OCI-LY1 (cell line): ENCODE data around the gene NUCB2.

ENCODE experiments used
- H2AFZ ChIP-seq: fragments of 200-600 bp; sonication (generic), shearing (Covaris generic); 2 replicates; pipeline ENCODE4 v1.6.0; 2014; ENCODE audit warnings: antibody characterized with exemption, mild to moderate bottlenecking, low read length
- H3F3A ChIP-seq: fragments of 200-600 bp; sonication (generic), shearing (Covaris generic); 2 replicates; pipeline ENCODE4 v1.6.0; 2014; ENCODE audit warnings: mild to moderate bottlenecking, antibody characterized with exemption, low read length, moderate library complexity; ENCODE audit not compliant: insufficient read depth
- H3K27ac ChIP-seq: fragments of 200-600 bp; sonication (generic); 2 replicates; pipeline ENCODE4 v1.5.1; 2014; ENCODE audit warnings: low read length, mixed run types, mild to moderate bottlenecking, low read depth; ENCODE audit not compliant: poor library complexity, severe bottlenecking
- H3K27me3 ChIP-seq: fragments of 200-600 bp; sonication (generic); 2 replicates; pipeline ENCODE4 v1.6.0; 2014; ENCODE audit warnings: antibody characterized with exemption, mild to moderate bottlenecking, low read length, moderate library complexity; ENCODE audit not compliant: insufficient read depth
- H3K36me3 ChIP-seq: fragments of 200-600 bp; sonication (generic); 2 replicates; pipeline ENCODE4 v1.6.1; 2014; ENCODE audit warnings: mild to moderate bottlenecking, antibody characterized with exemption, low read length, moderate library complexity, mixed read lengths; ENCODE audit not compliant: insufficient read depth
- H3K4me1 ChIP-seq: fragments of 200-600 bp; sonication (generic); 2 replicates; pipeline ENCODE4 v1.5.1; 2014; ENCODE audit warnings: mild to moderate bottlenecking, low read length, moderate library complexity; ENCODE audit not compliant: insufficient read depth, severe bottlenecking
- H3K4me2 ChIP-seq: fragments of 200-600 bp; sonication (generic), shearing (Covaris generic); 2 replicates; pipeline ENCODE4 v1.6.1; 2014; ENCODE audit warnings: low read length
- H3K4me3 ChIP-seq: fragments of 200-600 bp; sonication (generic); 2 replicates; pipeline ENCODE4 v1.5.1; 2014; ENCODE audit warnings: low read length, low read depth, mild to moderate bottlenecking, mixed read lengths; ENCODE audit not compliant: poor library complexity, severe bottlenecking
- H3K79me2 ChIP-seq: fragments of 200-600 bp; shearing (Covaris generic); 2 replicates; pipeline ENCODE4 v1.6.1; 2016; ENCODE audit warnings: mixed run types, low read length, mixed read lengths; ENCODE audit not compliant: insufficient read depth
- H3K9ac ChIP-seq: fragments of 200-600 bp; sonication (generic), shearing (Covaris generic); 2 replicates; pipeline ENCODE4 v1.6.1; 2014; ENCODE audit warnings: mild to moderate bottlenecking, low read length, mixed read lengths
- H3K9me2 ChIP-seq: fragments of 200-600 bp; sonication (generic), shearing (Covaris generic); 2 replicates; pipeline ENCODE4 v1.6.1; 2014; ENCODE audit warnings: low read depth, mild to moderate bottlenecking, low read length, mixed read lengths
- H3K9me3 ChIP-seq: fragments of 200-600 bp; shearing (Covaris generic); 2 replicates; pipeline ENCODE4 v1.6.1; 2014; ENCODE audit warnings: low read length, mixed read lengths
- H4K20me1 ChIP-seq: fragments of 200-600 bp; sonication (generic), shearing (Covaris generic); 2 replicates; pipeline ENCODE4 v1.6.0; 2016; ENCODE audit warnings: mild to moderate bottlenecking, low read length; ENCODE audit not compliant: insufficient read depth
- CTCF ChIP-seq: fragments of 200-600 bp; sonication (generic), shearing (Covaris generic); IDR thresholded peaks from 2 replicates; pipeline ENCODE4 v1.5.1; 2017; ENCODE audit warnings: mild to moderate bottlenecking, antibody characterized with exemption, low read length, moderate library complexity, mixed read lengths
- EZH2 ChIP-seq: fragments of 200-600 bp; sonication (generic), shearing (Covaris generic); IDR thresholded peaks from 2 replicates; pipeline ENCODE4 v1.8.0; 2017; ENCODE audit warnings: borderline replicate concordance, mixed run types, mild to moderate bottlenecking, antibody characterized with exemption, low read length, moderate library complexity, mixed read lengths

The NUCB2 gene

GRCh38 chr11:17350455-17351171, 74.1 kb downstream of the NUCB2 start:
- H3K27ac ChIP-seq = peak overlapping the region; percentile 94
- TF ChIP-seq EZH2 (no peak), CTCF (no peak)
- peak overlapping the region; percentile 76 for H3K4me3 ChIP-seq
- no peaks in the 10 kb centered on the region for H3K27me3 ChIP-seq
- H3K9me3 ChIP-seq = no peaks in the 10 kb centered on the region
- peaks cover 31% of the 10 kb centered on the region for H3K4me1 ChIP-seq
- peaks cover 9% of the 10 kb centered on the region for H3K36me3 ChIP-seq
- H3K4me2 ChIP-seq = peak overlapping the region; percentile 92
- no peak overlapping the region for H2AFZ ChIP-seq
- H4K20me1 ChIP-seq = no peaks in the 10 kb centered on the region
- H3F3A ChIP-seq = peaks cover 11% of the 10 kb centered on the region; the same call in 1 of the 2 replicates
- H3K79me2 ChIP-seq = peaks cover 10% of the 10 kb centered on the region
- H3K9me2 ChIP-seq = no peaks in the 10 kb centered on the region
- peak overlapping the region; percentile 83; the same call in 1 of the 2 replicates for H3K9ac ChIP-seq

- no peaks in the 10 kb centered on the region for H4K20me1 ChIP-seq
- peaks cover 10% of the 10 kb centered on the region for H3K79me2 ChIP-seq
- H3F3A ChIP-seq = peaks cover 11% of the 10 kb centered on the region; the same call in 1 of the 2 replicates
- H3K9me2 ChIP-seq = no peaks in the 10 kb centered on the region
- H3K9me3 ChIP-seq = no peaks in the 10 kb centered on the region
- peak overlapping the region; percentile 76 for H3K4me3 ChIP-seq
- peak overlapping the region; percentile 94 for H3K27ac ChIP-seq
- peak overlapping the region; percentile 92 for H3K4me2 ChIP-seq
- peaks cover 12% of the 10 kb centered on the region for H3K36me3 ChIP-seq
- peak overlapping the region; percentile 83 for H3K9ac ChIP-seq
- H3K4me1 ChIP-seq = peaks cover 31% of the 10 kb centered on the region
- H3K27me3 ChIP-seq = no peaks in the 10 kb centered on the region
- TF ChIP-seq EZH2 (no peak), CTCF (peak; percentile 43; the same call in 1 of the 2 replicates)
- no peak overlapping the region for H2AFZ ChIP-seq
These were observed 74.6 kb downstream of the NUCB2 start for GRCh38 chr11:17351172-17351509.

- Histone ChIP-seq H3K4me2 (peak within 1 kb of the TSS; percentile 92), H3K27me3 (no peaks in the 10 kb centered on the region), H2AFZ (no peak within 1 kb of the TSS; the same call in 1 of the 2 replicates), H4K20me1 (no peaks in the 10 kb centered on the region), H3K4me1 (peaks cover 31% of the 10 kb centered on the region), H3K4me3 (peak within 1 kb of the TSS; percentile 76), H3K36me3 (peaks cover 17% of the 10 kb centered on the region), H3K27ac (peak within 1 kb of the TSS; percentile 94), H3K9me3 (no peaks in the 10 kb centered on the region), H3K9ac (peak within 1 kb of the TSS; percentile 83), H3K9me2 (no peaks in the 10 kb centered on the region), H3F3A (peaks cover 11% of the 10 kb centered on the region; the same call in 1 of the 2 replicates), H3K79me2 (peaks cover 10% of the 10 kb centered on the region)
- TF ChIP-seq CTCF (no peak), EZH2 (no peak)
These were observed 75.1 kb downstream of the NUCB2 start, which contains the start of gene NCR3LG1 for GRCh38 chr11:17351510-17352176. Gene NCR3LG1 (plus strand): TSS chr11:17351800. CDS start chr11:17351970, 170 bp downstream.
